Neural crest cell (in vitro differentiated cells): ENCODE data around the gene COL25A1. TPM values are rescaled to one million over a fixed set of nuclear protein-coding genes. Genes with fewer than 3 reads are reported as not detected.

Source experiments
- DNase-seq: peaks from one replicate; pipeline ENCODE4 v3.0.0; 2021; ENCODE audit warnings: low read depth, mixed read lengths, low spot score
- H3K27ac Mint-ChIP-seq: one replicate; pipeline ENCODE4 v1.8.0; 2021; ENCODE audit warnings: mild to moderate bottlenecking, mixed read lengths; ENCODE audit not compliant: unreplicated experiment
- H3K27me3 Mint-ChIP-seq: 2 replicates; pipeline ENCODE4 v1.8.0; 2021; ENCODE audit warnings: low read depth, mild to moderate bottlenecking, mixed read lengths
- H3K36me3 Mint-ChIP-seq: 2 replicates; pipeline ENCODE4 v1.8.0; 2021; ENCODE audit warnings: low read depth, mild to moderate bottlenecking, mixed read lengths
- H3K4me1 Mint-ChIP-seq: 2 replicates; pipeline ENCODE4 v1.8.0; 2021; ENCODE audit warnings: mixed read lengths
- H3K4me3 Mint-ChIP-seq: one replicate; pipeline ENCODE4 v1.8.0; 2021; ENCODE audit warnings: mild to moderate bottlenecking, mixed read lengths
- H3K9me3 Mint-ChIP-seq: 2 replicates; pipeline ENCODE4 v1.8.0; 2021; ENCODE audit warnings: mixed read lengths
- total RNA-seq: library from RNA; stranded (reverse); gene quantifications from 2 replicates; pipeline ENCODE4 v1.2.1, GENCODE V29; 2021
- TF ChIP-seq, protein P1 (sequence below): fragments of 200-600 bp; sonication (generic); conservative IDR thresholded peaks from 2 replicates; pipeline ENCODE4 v1.5.0; 2021; ENCODE audit warnings: antibody characterized with exemption, mild to moderate bottlenecking

The COL25A1 gene
- total RNA-seq, 1 donor from 2014 or later: 39.3 TPM

GRCh38 chr4:108982402-108983185 is 319.9 kb downstream of the COL25A1 start:
- H3K27ac Mint-ChIP-seq: no peak overlapping the region
- no peaks in the 10 kb centered on the region for H3K27me3 Mint-ChIP-seq
- H3K4me3 Mint-ChIP-seq: no peak overlapping the region
- peaks cover 20% of the 10 kb centered on the region for H3K4me1 Mint-ChIP-seq
- no peak for DNase-seq
- TF ChIP-seq, protein P1, sequence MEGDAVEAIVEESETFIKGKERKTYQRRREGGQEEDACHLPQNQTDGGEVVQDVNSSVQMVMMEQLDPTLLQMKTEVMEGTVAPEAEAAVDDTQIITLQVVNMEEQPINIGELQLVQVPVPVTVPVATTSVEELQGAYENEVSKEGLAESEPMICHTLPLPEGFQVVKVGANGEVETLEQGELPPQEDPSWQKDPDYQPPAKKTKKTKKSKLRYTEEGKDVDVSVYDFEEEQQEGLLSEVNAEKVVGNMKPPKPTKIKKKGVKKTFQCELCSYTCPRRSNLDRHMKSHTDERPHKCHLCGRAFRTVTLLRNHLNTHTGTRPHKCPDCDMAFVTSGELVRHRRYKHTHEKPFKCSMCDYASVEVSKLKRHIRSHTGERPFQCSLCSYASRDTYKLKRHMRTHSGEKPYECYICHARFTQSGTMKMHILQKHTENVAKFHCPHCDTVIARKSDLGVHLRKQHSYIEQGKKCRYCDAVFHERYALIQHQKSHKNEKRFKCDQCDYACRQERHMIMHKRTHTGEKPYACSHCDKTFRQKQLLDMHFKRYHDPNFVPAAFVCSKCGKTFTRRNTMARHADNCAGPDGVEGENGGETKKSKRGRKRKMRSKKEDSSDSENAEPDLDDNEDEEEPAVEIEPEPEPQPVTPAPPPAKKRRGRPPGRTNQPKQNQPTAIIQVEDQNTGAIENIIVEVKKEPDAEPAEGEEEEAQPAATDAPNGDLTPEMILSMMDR: no peak
- H3K36me3 Mint-ChIP-seq: peaks cover 10% of the 10 kb centered on the region
- H3K9me3 Mint-ChIP-seq: peaks cover 4% of the 10 kb centered on the region

DNA sequence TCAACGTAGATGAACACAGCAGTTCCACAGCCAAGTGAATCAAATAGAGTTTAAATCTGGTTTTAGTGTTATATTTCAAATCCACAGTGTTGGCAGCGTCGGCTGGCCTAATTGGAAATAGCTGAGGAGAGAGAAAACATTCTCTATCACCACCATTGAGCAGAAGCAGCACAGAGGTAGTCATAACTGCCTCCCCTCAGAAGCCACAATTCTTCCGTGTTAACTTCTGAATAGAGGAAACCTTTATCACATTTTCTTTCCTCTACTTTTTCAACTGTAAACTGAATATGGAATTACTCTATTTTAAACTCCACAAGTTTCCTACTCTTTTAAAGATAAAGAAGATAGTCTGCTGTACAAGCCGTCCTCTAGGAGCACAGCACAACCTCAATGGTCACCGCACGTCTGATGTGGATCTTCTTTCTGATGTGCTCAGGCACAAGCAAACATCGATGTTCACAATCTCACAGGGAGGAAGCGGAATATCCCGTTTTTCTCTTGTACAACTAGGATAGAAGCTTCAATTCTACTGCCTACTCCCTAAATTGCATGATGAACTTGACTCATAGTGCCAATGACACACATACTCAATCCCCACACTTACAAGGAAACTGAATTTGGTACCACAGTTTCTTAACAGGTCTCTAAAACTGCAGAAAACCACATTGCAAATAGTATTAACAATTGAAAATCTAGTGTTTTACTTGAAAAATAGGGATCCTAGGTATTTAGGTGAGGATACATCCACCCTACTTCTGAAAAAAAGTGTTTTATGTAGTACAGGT is 321.8 kb downstream of the COL25A1 start:
- peaks cover 4% of the 10 kb centered on the region for H3K9me3 Mint-ChIP-seq
- H3K36me3 Mint-ChIP-seq: peaks cover 10% of the 10 kb centered on the region
- H3K27ac Mint-ChIP-seq: no peak overlapping the region
- peaks cover 20% of the 10 kb centered on the region for H3K4me1 Mint-ChIP-seq
- no peak for DNase-seq
- TF ChIP-seq, protein P1: no peak
- H3K27me3 Mint-ChIP-seq: no peaks in the 10 kb centered on the region
- H3K4me3 Mint-ChIP-seq: no peak overlapping the region

DNA sequence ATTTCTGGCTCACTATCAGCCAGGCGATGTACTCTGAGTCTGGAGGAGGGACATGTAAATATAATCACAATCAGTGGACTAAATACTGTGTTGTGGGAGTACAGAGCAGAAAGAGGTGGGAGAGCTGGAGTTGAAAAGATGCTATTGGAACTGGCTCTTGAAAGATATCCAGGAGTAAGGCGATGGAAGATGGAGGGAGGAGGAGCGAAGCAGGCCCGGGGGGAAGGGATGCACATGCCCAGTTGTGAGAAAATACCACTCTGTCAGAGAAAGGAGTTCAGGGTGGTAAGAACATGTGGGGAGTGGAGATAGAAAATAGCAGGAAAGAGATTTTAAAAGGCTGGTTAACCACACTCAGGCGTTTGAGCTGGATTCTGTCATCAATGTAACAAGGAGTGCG is 322.7 kb downstream of the COL25A1 start:
- Mint-ChIP-seq H3K27ac (no peak overlapping the region), H3K4me1 (peaks cover 20% of the 10 kb centered on the region), H3K4me3 (no peak overlapping the region), H3K9me3 (peaks cover 4% of the 10 kb centered on the region), H3K27me3 (no peaks in the 10 kb centered on the region), H3K36me3 (peaks cover 10% of the 10 kb centered on the region)
- TF ChIP-seq, protein P1: no peak
- DNase-seq: no peak

GRCh38 chr4:108978066-108978465 is 324.4 kb downstream of the COL25A1 start:
- TF ChIP-seq, protein P1: no peak
- Mint-ChIP-seq H3K36me3 (peaks cover 3% of the 10 kb centered on the region), H3K27me3 (no peaks in the 10 kb centered on the region), H3K4me3 (no peak overlapping the region), H3K9me3 (no peaks in the 10 kb centered on the region), H3K4me1 (peaks cover 13% of the 10 kb centered on the region), H3K27ac (no peak overlapping the region)
- DNase-seq: no peak

DNA sequence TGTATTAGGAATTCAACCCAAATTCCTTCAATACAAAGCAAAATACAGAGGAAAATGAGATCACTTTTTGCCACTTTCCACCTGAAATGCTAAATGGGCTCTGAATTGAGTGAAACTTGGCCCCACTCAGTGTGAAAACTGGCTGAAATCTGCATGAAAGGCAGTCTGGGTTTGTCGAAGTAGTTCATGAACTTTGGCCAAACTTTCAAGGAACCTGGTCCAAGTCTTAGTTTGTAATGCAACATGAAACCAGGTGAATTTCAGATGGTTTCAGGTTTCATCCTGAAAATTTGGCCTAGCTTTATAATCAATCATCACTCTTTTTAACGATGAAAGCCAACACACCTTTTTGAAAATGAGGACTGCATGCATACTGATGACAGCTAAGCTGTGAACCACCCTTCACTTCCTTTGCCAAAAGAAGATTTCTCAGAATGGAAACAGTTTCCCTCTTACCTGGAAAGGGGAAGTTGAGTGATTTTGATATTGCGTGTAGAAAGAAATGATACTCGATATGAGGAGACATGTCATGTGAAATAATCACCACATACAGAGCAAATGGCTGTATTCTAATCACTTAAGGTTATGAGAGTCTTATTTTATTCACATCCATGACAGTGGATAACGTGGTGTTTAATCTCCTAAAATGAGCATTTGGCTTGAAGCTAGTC is 329.7 kb downstream of the COL25A1 start:
- H3K4me3 Mint-ChIP-seq: no peak overlapping the region
- no peak for DNase-seq
- peaks cover 2% of the 10 kb centered on the region for H3K9me3 Mint-ChIP-seq
- H3K27me3 Mint-ChIP-seq: no peaks in the 10 kb centered on the region
- H3K4me1 Mint-ChIP-seq: no peaks in the 10 kb centered on the region
- peaks cover 4% of the 10 kb centered on the region for H3K36me3 Mint-ChIP-seq
- H3K27ac Mint-ChIP-seq: no peak overlapping the region
- TF ChIP-seq, protein P1: no peak
